Forelimb muscle (tissue), 1 donor: ENCODE measurements around the gene IFRD2. TPM values are rescaled to one million over a fixed set of nuclear protein-coding genes. Genes with fewer than 3 reads are reported as not detected.

Source experiments
- DNase-seq: peaks from one replicate; pipeline ENCODE4 v3.0.0-alpha.2; 2013; ENCODE audit warnings: low read depth
- polyA plus RNA-seq: library from polyadenylated mRNA; unstranded; fragments of 120-200 nt; gene quantifications from one replicate; pipeline ENCODE4 v1.2.1, GENCODE V29; 2013; ENCODE audit not compliant: insufficient read length

The IFRD2 gene, protein sequence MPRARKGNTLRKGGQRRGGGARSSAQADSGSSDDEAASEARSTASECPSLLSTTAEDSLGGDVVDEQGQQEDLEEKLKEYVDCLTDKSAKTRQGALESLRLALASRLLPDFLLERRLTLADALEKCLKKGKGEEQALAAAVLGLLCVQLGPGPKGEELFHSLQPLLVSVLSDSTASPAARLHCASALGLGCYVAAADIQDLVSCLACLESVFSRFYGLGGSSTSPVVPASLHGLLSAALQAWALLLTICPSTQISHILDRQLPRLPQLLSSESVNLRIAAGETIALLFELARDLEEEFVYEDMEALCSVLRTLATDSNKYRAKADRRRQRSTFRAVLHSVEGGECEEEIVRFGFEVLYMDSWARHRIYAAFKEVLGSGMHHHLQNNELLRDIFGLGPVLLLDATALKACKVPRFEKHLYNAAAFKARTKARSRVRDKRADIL
- 46.2 TPM for polyA plus RNA-seq

DNA sequence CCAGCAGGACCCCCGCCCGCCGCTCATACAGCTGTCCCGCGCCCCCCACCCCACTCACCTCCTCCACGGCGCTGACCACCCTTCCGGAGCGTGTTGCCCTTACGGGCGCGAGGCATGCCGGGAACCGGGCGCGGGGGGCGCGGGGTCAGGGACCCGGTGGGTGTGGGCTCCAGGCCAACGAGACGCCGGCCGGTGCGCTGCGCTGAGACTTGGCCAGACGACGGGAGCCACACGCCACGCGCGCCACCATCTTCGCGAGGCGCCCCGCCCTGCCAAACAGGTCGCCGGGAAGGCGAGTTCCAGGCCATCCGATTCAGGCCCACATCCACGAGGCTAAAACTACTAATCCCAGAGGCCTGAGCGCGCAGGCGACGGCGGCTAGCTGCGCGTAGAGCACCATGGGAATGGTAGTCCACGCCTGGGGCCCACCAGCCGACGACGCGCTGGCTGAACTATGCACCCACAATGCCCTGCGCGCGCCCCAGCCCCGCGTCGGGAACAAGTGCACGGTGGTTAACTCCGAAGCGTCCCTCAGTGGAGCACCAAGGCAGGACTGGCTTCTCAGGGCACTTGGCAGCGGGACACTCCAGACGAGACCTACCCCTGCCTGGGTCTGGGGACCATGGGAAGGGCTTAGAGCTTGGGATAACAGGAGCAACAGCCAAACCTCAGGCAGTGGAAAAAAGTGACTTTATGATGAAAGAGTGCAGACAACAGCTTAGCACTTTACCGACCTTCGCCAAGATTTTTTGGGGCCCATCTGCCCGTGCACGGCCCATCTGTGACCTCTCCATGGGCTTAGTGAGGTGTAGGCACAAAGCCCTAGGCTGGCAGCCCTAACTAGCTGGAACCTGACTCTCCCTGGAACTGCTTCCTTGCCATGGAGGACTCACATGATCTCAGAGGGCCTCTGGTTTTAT is at the start of gene IFRD2:
Gene IFRD2 (minus strand): TSS at position 271 of the 920 bp plus-strand sequence. CDS start 155 bp downstream, at position 116.
- DNase-seq, result peak; percentile 95

DNA sequence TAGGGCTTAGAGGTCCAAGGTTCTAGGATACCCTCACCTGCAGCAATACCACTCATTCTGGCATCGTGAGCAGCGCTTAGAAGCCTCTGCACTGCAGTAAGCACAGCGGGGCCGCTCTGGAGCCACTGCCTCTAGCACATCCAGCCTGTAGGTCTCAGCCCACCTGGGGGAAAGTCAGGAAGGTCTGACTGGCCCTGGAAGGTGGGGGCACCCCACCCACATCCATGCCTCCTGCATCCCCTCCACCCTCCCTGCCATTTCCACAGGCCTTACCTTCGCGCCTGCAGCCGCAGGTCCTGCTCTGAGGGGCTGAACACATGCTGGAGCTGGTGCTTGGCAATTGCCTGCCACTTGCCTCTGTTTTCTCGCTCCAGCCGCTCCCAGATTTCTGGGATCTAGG is 49.3 kb upstream of the IFRD2 start:
- DNase-seq, result no peak

DNA sequence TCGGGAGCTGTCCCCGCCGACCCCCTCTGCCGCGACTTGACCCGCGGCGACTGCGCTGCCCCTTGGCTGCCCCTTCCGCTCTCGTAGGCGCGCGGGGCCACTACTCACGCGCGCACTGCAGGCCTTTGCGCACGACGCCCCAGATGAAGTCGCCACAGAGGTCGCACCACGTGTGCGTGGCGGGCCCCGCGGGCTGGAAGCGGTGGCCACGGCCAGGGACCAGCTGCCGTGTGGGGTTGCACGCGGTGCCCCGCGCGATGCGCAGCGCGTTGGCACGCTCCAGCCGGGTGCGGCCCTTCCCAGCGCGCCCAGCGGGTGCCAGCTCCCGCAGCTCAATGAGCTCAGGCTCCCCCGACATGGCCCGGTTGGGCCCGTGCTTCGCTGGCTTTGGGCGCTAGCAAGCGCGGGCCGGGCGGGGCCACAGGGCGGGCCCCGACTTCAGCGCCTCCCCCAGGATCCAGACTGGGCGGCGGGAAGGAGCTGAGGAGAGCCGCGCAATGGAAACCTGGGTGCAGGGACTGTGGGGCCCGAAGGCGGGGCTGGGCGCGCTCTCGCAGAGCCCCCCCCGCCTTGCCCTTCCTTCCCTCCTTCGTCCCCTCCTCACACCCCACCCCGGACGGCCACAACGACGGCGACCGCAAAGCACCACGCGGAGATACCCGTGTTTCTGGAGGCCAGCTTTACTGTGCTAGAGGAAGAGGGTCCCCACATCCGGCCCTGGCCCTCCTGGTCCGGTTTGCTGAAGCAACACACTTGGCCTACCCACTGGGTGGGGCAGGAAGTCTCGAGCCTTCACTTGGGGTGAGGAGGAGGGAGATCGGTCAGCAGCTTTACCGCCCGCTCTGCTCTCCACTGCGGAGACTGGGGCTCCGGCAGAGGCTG is 48.5 kb upstream of the IFRD2 start, which contains the start of gene RASSF1:
Gene RASSF1 (minus strand): TSS at position 389 of the 882 bp plus-strand sequence. CDS start 31 bp downstream, at position 358.
- DNase-seq, result no peak

DNA sequence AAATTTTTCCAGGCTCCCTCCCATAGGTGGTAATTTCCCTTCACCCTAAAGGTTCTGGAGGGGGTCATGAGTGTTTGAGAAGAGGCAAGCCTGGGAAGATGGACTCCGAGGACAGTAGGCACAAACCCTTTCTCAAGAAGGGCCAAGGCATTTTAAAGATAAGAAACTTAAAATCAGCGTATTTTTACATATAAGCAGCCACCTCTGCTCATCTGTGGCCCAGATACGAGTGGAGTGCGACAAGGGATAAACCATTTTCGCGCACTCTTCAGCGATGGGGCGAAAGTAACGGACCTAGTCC is 47.9 kb upstream of the IFRD2 start:
- no peak for DNase-seq

DNA sequence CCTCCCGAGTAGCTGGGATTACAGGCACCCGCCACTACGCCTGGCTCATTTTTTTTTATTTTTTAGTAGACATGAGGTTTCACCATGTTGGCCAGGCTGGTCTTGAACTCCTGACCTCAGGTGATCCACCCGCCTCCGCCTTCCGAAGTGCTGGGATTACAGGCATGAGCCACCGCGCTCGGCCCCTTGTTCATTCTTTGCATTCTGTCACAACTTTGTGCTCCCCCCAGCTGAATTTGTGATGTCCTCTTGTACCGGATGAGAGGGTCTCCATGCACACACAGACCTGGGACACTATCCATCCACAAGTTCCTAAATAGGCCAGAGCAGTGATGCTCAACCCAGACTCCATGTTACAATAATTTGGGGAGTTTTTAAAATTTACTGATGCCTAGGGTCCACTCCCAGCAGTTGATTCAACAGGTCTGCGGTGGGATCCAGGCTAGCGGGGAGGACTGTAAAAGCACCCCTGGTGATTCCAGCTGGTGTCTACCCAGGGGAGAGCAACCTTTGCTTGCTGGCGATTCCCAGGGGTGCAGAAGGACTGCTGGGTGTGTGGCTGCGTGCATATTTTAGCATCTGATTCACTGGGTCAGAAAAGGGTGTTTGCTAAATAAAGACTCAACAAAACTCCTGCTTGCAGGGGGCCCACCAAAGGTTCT is 47.4 kb upstream of the IFRD2 start:
- DNase-seq, result no peak

DNA sequence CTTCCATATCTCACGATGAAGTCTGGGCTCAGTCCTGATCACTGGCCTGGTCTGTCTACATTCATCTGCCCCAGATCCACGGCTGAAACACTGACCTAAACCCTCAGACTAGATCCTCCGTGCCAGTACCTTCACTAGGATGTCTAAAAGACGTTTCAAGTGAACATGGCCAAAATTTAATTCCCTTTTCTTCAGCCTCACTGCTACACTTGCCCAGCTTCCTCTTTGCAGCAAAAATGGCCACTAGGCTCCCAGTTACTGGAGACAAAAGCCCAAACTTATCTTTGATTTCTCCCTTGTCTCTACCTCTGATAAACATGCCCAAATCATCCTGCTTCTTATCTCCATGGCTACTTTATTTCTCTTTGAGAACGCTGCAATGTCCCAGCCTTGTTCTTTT is 46.7 kb upstream of the IFRD2 start:
- DNase-seq, result no peak

DNA sequence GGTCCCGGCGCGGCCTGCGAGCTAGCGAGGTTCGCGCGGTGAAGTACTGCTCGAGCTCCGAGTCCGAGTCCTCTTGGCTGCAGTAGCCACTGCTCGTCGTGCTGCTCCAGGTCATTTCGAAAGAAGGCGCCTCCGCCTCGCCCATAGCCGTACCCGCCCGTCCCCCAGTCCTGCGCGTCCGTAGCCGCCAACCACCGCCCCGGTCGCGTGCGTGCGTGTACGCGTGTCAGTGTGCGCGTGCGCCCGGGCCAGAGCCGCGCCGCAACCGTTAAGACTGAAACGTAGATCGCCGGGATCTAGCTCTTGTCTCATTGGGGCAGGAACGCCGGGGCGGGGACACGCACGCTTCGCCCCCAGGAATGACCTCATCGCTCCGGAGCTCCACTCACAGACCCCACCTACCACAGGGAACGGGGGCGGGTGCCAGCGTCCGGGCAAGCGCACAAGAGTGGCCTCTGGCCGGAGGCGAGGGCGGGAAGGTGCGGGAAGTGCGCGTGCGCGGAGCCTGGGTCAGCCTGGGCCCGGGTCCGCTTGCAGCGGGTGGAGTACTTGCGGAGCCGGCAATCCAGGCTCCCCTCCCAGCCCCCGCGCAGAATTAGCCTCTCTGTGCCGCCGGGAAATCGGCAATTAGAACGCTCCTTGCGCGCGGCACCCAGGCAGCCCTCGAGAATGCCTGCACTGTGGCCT is 45.1 kb upstream of the IFRD2 start:
- peak; percentile 94 for DNase-seq

DNA sequence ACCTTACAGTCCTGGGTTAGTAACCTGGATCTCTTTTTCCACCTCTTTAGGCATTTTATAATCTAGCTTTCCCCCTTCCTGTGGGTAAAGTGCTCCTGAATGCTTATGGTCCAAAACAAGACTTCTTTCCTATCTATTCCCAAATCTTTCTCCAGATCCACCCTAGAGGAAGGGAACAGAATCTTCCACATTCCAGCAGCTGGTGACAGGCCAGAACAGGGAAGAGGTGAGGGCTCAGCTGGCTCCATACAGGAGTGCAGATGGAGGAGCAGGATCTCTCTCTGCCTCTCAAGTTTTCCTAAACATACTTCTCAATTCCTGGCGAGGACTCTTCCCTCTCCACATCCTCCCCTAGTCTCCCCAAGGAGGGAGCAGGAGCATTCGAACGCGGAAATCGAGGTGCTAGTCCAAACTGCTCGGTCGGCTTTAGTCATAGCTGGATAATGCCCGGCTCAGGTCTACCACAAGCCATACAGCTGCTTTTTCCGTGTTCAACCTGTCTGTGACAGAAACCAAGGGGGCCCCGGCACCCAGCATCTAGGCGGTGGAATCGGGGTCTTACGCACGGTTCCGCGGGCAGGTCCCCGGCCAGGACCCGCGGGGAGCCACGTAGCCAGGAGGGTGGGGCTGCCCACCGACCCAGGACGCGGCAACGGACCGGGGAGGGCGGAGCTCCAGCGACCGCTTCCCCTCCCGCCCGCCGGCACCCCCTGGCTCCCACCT is 44.4 kb upstream of the IFRD2 start:
- no peak for DNase-seq

DNA sequence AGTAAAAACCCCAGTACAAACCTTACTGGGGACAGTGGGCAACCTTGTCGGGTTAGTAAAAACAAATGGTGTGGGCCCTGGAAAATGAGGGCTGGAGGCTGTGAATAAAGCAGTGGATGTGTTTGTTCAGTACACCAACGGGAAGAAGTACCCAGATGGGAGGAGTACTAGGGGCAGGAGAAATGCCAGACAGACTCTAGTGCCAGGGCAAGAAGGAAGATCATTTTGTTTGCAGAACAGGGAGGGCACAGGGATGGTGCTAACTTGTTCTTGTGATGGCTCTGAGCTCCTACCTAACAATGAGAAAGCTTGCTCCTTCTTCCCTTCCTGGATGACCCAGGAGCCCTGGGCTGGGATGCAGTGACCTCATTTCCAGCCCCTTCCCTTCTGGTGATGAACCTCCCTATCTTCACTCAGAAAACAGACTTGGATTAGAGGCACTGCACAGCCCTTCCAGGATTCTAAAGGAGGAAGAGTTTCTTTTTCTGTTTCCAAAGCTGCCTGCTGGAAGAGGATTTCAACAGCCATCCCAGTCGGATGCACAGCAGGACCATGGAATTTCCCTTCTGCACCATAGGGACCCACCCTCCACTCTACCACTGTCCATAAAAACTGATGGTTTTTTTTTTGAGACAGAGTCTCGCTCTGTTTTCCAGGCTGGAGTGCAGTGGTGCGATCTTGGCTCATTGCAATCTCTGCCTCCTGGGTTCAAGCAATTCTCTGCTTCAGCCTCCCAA is 42.3 kb upstream of the IFRD2 start:
- no peak for DNase-seq

DNA sequence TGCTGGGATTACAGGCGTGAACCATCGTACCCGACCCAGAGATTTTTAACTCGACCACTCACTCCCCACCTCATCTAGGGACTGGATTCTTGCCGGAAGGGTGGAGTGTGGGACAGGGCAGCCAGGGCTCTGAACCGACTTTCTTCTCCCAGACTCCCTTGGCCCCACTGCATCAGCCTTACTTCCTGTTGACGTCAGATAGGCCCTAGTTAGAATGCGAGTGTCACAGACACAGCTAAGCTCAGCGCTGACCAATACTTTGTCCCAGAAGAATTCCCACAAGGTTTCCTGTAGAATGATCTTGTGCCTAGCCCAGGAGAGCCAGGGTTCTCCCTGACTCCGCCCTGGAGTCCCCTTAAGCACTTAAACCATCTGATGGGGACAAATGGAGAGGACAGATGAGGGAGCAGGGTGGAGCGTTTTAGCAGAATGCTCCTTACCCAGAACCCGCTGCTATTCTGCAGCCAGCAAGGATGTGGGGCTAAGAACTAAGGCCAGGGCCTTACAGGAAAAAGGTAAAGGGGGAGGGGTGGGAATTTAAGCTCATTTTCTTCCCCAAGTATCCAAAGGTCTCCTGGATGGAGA is 41.6 kb upstream of the IFRD2 start:
- no peak for DNase-seq

DNA sequence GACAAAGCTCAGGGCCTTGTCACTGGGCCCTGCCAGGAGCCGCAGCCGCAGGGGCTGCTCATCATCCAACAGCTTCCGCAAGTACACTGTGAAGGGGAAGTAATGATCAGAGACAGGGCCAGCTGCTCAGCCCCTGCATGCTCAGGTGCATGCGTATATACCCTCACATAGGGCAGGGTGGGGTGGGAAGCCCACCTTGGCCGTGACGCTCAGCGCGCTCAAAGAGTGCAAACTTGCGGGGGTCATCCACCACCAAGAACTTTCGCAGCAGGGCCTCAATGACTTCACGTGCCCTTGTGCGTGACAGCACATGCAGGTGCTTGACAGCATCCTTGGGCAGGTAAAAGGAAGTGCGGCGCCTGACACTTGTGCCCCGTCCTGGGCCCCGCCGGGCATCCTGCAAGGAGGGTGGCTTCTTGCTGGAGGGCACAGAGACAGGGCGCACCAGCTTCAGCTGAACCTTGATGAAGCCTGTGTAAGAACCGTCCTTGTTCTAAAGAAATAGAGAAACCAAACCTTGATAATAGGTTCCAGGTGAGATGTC is 39.2 kb upstream of the IFRD2 start:
- DNase-seq, result no peak

DNA sequence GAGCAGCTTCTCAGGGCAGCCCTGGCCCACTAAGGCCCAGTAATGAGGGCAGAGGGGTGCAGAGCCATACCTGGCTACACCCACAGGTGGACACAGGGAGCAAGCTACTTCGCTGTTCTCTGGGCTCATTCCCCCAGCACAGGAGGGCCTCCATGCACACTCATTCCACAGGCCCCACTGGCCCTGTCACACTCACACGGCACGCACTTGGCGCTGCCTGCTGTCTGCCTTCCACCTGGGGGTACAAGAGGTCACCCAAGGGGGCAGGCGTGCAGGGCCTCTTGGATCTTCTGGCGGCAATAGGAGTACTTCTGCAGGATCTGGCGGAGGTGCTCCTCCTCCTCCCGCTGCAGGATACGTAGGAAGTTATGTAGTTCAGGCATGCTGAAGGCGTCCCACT is 38.1 kb upstream of the IFRD2 start:
- DNase-seq, result no peak

DNA sequence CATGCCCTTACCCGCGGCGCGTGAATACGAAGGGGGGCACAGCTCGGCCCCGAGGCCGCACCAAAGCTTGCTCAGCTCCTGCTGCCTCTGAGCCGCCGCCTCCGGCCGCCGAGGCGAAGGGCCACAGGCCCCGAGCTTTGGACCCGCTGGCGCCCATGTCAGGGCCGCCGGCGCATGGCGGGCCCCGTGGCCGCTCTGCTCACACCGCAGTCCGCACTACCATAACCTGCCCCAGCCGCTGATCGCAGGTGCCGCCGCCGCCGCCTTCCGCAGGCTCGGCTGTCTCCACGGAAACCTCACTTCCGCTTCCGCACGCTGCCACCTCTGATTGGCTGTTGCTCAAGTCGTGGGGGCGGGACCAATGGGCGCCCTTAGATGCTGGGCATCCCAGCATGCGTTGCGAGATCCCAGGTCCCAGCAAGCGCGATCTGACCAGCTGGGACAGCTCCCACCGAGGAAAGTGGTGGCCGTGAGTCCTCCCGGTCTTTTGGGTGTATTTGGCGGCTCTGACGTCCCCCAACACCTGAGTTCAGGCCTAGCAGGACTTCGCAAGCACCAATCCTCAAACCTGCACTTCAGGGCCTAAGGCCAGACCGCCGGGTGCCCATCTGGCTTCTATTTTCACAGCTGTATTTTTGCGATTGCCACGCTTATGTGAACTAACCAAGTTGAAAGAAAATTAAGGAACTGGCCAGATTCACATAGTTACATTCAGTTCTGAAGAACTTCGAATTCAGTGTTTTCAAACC is 35.9 kb upstream of the IFRD2 start, which contains the start of gene TUSC2:
Gene TUSC2 (minus strand): TSS at position 281 of the 749 bp plus-strand sequence. CDS start 124 bp downstream, at position 157.
- peak; percentile 83 for DNase-seq

DNA sequence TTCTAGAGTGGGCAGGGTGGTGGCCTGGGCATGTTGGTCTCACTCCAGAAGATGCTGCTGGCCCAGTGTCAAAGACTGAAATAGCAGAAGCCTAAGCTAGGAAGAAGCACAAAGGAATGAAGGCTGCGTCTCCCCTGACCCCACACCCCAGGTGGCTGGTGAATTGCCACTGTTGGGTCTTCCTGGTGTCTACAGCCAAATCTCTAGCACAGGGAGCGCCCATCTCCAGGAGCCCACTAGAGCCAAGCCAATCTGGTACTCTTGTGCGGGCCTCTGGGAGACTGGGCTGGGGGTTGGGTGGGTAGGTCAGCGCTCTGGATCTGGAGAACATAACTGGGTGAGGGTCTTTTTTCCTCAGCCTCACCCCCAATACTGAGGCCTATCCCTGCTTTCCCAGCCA is 34.9 kb upstream of the IFRD2 start:
- no peak for DNase-seq

DNA sequence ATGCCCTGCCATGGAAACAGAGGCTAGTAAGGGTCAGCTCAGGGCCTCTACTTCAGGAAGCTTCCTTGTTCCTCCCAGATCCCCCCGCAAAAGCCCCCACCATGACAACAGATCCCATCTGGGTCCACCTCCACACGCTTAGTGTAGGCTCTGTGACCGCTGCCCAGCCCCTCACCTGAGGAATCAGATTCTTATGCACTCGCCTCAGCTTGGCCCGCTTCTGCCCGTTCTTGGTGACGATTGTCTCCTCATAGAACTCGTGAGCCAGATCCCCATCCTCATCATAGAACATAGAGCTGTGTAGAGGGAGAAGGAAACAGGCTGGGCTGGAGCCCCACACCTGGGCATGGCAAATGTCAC is 33.9 kb upstream of the IFRD2 start:
- DNase-seq, result no peak

DNA sequence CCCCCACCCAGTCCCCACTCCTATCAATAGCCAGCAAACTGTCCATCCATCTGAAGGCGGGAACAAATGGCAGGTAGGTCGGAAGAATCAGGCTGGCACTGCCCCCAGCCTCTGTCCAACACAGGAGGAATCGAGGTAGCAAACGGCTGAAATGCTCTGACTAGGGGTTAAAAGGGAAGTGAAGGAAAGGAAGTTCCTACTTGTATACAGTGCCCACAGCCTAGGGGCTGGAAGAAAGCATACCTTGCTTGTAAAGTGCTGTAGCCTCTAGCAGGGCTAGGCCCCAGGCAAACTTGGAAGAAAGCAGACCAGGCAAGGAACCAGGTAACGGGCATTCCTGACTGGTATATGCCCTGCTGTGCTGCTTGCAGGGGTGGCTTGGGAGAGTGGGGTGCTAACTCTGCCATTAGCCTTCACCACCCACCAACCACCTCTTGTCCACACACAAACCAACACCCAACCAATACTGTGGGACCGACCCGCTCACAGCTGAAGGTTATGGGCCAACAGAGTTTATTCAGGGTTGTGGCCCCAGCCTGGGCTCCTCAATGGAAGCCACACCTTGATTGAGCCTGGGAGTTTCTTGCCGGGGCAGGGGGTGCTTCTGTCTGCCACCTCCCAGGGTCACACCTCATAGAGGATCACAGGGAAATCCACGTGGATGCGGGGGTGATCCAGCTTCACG is 33.4 kb upstream of the IFRD2 start:
- no peak for DNase-seq

DNA sequence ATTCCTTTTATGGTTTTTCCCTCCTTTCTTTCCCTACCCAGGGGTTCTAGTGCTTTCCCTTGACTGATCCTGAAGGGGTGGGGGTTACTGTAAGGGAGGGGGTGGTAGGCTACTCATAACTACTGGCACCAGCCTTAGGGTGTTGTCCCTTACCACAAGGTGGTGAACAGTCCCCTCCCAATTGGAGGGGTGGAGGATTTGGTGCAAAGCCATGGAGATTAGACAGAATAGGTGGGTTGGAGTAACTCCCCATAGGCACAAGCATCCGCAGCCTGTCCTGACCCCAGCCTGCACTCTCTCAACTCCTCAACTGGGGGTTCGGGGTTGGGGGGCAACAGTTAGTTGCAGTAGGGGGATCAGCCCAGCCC is 32.9 kb upstream of the IFRD2 start:
- DNase-seq, result no peak
